ENCODE data around the gene CAPNS1. TPM values are rescaled to one million over a fixed set of nuclear protein-coding genes. Genes with fewer than 3 reads are reported as not detected.

CAPNS1 gene
- total and polyA plus RNA-seq, 2 of the 13 experiments (the other 11 are each of a cell fraction or from before 2014, with no cell fraction given), result 322 to 526 TPM

GRCh38 chr19:36121486-36122124, 18.3 kb upstream of the CAPNS1 start (continued):
- no peak for TF ChIP-seq ZNF598 (CRISPR knock-in tag; IDR thresholded peaks at IDR 0.05; ENCODE audit: borderline replicate concordance)
- TF ChIP-seq TBX3 (IDR thresholded peaks at IDR 0.05; ENCODE audit: borderline replicate concordance), result no peak
- peak; percentile 75 for TF ChIP-seq RBFOX2 (IDR thresholded peaks at IDR 0.05; ENCODE audit: low read depth, low read length)
- TF ChIP-seq U2AF1 (optimal IDR thresholded peaks at IDR 0.05; ENCODE audit: low read depth, low read length), result peak; percentile 37
- peak; percentile 48; the same call in 1 of the 2 replicates for TF ChIP-seq ZNF253 (CRISPR knock-in tag; IDR thresholded peaks at IDR 0.05; ENCODE audit: borderline replicate concordance)
- TF ChIP-seq SSRP1 (CRISPR knock-in tag; IDR thresholded peaks at IDR 0.05), result no peak

DNA sequence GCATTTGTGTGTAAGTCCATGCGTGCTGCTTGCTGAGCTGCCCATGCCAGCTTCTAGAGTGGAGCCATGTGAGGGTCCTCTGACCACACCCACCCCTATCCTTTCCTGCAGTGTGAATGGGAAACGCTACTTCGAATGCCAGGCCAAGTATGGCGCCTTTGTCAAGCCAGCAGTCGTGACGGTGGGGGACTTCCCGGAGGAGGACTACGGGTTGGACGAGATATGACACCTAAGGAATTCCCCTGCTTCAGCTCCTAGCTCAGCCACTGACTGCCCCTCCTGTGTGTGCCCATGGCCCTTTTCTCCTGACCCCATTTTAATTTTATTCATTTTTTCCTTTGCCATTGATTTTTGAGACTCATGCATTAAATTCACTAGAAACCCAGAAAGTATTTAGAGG, 14.3 kb upstream of the CAPNS1 start:
- FAIRE-seq (no peak), ATAC-seq (no peak), DNase-seq (ENCODE audit: low spot score) (no peak)
- Histone ChIP-seq H3K9ac (ENCODE audit: insufficient read depth, low read depth, low read length) (no peak overlapping the region), H2AFZ (ENCODE audit: low read length) (no peak overlapping the region), H3K36me3 (replicated peaks in 1 of 2; ENCODE audit: control insufficient read depth in 1 of 2, insufficient read depth in 2 of 2, low read length in 2 of 2) (peaks cover 12 to 34% of the 10 kb centered on the region in 2 experiments; a peak in 4 of 5 replicates), H4K20me1 (ENCODE audit: insufficient read depth, low read length) (no peaks in the 10 kb centered on the region), H3K27ac (ENCODE audit: extremely low read length, insufficient read depth, low read length) (no peak overlapping the region), H3K4me1 (ENCODE audit: insufficient read depth, low read length) (peaks cover 44% of the 10 kb centered on the region), H3K27me3 (ENCODE audit: control insufficient read depth in 1 of 2, insufficient read depth in 2 of 2, low read length in 2 of 2) (no peaks in the 10 kb centered on the region), H3K79me2 (ENCODE audit: insufficient read depth, low read length) (peaks cover 7% of the 10 kb centered on the region), H3K4me2 (ENCODE audit: low read depth, low read length) (no peak overlapping the region), H3K4me3 (replicated peaks in 1 of 3; ENCODE audit: insufficient read depth in 1 of 3, low read depth in 2 of 3, low read length in 3 of 3) (no peak overlapping the region), H3K9me3 (ENCODE audit: low read length) (no peaks in the 10 kb centered on the region)
- POLR2A ChIA-PET, result interaction anchor here (1.6 kb wide), 1 partner anchor 11 kb away, joined by 4 read pairs; the partner anchor contains the start of genes POLR2I and TBCB
- in situ Hi-C loops (cut with HindIII; ENCODE audit: extremely low pct_ligation_motif_present, low pct_unique_long_range_greater_than_20kb), result loop anchor here (5.0 kb wide), 1 partner anchor 47 kb away; no protein-coding TSS in a partner anchor
- CTCF ChIA-PET (ENCODE audit: low intra/inter-chr PET ratio, low total read pairs), result no interaction called here
- intact Hi-C loops (cut with micrococcal nuclease; ENCODE audit: unreplicated experiment), result loop anchor here (10.0 kb wide), 1 partner anchor 369 kb away; no protein-coding TSS in a partner anchor
- BruUV-seq (replicated peaks), result no TSS peak
- TF ChIP-seq ZNF484 (CRISPR knock-in tag; IDR thresholded peaks at IDR 0.05; ENCODE audit: borderline replicate concordance, low read depth), result no peak
- TF ChIP-seq ZNF441 (CRISPR knock-in tag; IDR thresholded peaks at IDR 0.05; ENCODE audit: borderline replicate concordance), result no peak
- TF ChIP-seq THRA (CRISPR knock-in tag; IDR thresholded peaks at IDR 0.05; ENCODE audit: borderline replicate concordance), result no peak
- 99% methylated on average over 8 of the region's 9 CpGs for WGBS (ENCODE audit: low lambda C conversion rate)

All from HepG2 (cell line).